WTC11 (cell line): ENCODE measurements around the gene TMEM234.

Source experiments
- CBFB ChIP-seq: sonication (generic); formaldehyde crosslinking; IDR thresholded peaks from 2 replicates; pipeline ENCODE4 v1.8.1; 2022; ENCODE audit warnings: mild to moderate bottlenecking, low read depth, missing genetic modification reagents
- NFYB ChIP-seq: sonication (generic); formaldehyde crosslinking; conservative IDR thresholded peaks from 2 replicates; pipeline ENCODE4 v1.8.0; 2022; ENCODE audit warnings: low read depth, missing genetic modification reagents
- ZNF671 ChIP-seq: fragments of 250-450 bp; sonication (Bioruptor Pico); IDR thresholded peaks from 2 replicates; pipeline ENCODE4 v1.8.0; 2021; ENCODE audit warnings: mild to moderate bottlenecking
- TF ChIP-seq, protein P1 (sequence below): fragments of 200-600 bp; IDR thresholded peaks from 2 replicates; pipeline ENCODE4 v1.8.0; 2022; ENCODE audit warnings: antibody characterized with exemption
- TF ChIP-seq, protein P2 (sequence below): fragments of 250-450 bp; sonication (Bioruptor Pico); conservative IDR thresholded peaks from 2 replicates; pipeline ENCODE4 v1.9.0; 2021; ENCODE audit warnings: mild to moderate bottlenecking
- TF ChIP-seq, protein P3 (sequence below): fragments of 250-450 bp; sonication (Bioruptor Pico); IDR thresholded peaks from 2 replicates; pipeline ENCODE4 v1.9.0; 2021; ENCODE audit warnings: mild to moderate bottlenecking
- TF ChIP-seq, protein P4 (sequence below): sonication (generic); formaldehyde crosslinking; IDR thresholded peaks from 2 replicates; pipeline ENCODE4 v1.8.1; 2023; ENCODE audit warnings: mild to moderate bottlenecking, missing genetic modification reagents
- TF ChIP-seq, protein P5 (sequence below): sonication (generic); formaldehyde crosslinking; IDR thresholded peaks from 2 replicates; pipeline ENCODE4 v1.8.1; 2022; ENCODE audit warnings: low read depth, missing genetic modification reagents, borderline replicate concordance
- TF ChIP-seq, protein P6 (sequence below): sonication (generic); formaldehyde crosslinking; IDR thresholded peaks from 2 replicates; pipeline ENCODE4 v1.8.1; 2023; ENCODE audit warnings: mild to moderate bottlenecking, missing genetic modification reagents, moderate library complexity
- TF ChIP-seq, protein P7 (sequence below): sonication (generic); formaldehyde crosslinking; IDR thresholded peaks from 2 replicates; pipeline ENCODE4 v1.8.1; 2023; ENCODE audit warnings: mild to moderate bottlenecking, moderate library complexity, missing genetic modification reagents
- TF ChIP-seq, protein P8 (sequence below): fragments of 250-450 bp; sonication (Bioruptor Pico); IDR thresholded peaks from 2 replicates; pipeline ENCODE4 v1.8.0; 2021; ENCODE audit warnings: mild to moderate bottlenecking
- TF ChIP-seq, protein P9 (sequence below): sonication (generic); formaldehyde crosslinking; IDR thresholded peaks from 2 replicates; pipeline ENCODE4 v1.8.0; 2023; ENCODE audit warnings: mild to moderate bottlenecking, missing genetic modification reagents

DNA sequence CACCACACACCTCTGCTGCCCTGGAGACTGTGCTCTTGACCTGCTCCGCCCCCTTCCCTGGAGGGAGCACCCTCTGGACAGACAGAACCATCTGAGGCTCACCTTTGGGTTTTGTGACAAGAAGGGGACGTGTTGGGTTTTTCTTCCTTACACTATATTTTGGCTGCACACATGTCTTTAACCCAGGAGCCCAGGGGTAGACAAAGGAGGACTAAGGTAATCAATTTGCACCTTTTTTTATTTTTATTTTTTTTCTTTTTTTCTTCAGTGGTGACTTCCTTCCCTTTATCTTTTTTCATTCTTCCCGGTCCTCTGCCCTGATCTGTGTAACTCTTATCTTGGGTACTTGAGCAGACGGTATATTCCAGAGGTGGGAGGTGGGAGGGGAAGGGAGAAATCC is 51.2 kb downstream of the TMEM234 start:
- TF ChIP-seq, protein P1, sequence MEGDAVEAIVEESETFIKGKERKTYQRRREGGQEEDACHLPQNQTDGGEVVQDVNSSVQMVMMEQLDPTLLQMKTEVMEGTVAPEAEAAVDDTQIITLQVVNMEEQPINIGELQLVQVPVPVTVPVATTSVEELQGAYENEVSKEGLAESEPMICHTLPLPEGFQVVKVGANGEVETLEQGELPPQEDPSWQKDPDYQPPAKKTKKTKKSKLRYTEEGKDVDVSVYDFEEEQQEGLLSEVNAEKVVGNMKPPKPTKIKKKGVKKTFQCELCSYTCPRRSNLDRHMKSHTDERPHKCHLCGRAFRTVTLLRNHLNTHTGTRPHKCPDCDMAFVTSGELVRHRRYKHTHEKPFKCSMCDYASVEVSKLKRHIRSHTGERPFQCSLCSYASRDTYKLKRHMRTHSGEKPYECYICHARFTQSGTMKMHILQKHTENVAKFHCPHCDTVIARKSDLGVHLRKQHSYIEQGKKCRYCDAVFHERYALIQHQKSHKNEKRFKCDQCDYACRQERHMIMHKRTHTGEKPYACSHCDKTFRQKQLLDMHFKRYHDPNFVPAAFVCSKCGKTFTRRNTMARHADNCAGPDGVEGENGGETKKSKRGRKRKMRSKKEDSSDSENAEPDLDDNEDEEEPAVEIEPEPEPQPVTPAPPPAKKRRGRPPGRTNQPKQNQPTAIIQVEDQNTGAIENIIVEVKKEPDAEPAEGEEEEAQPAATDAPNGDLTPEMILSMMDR: no peak
- TF ChIP-seq, protein P2, sequence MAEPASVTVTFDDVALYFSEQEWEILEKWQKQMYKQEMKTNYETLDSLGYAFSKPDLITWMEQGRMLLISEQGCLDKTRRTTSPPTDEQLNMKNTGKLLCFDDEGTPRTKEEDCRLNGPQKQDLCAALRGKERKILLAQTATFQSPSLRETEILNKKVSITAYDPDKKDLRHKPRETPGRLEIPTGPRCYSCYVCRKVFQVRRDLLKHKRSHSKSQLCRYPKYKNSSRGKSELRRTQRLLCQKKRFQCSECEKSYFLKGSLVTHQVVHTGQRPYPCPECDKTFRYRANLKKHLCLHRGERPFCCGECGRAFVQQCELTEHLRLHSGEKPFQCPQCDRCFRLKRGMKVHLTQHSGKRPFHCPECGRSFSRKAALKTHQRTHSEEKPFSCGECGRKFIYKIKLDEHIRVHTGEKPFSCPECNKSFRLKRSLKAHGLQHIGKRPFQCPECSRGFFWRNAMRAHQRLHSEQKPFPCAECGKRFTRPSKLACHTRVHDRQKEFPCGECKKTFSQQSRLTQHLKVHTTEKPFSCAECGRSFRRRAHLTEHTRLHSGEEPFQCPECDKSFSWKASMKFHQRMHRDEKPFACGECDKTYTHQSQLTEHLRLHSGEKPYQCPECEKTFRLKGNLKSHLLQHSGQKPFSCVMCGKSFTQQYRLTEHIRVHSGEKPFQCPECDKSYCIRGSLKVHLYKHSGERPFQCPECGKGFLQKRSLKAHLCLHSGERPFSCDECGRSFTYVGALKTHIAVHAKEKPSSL: no peak
- TF ChIP-seq, protein P3, sequence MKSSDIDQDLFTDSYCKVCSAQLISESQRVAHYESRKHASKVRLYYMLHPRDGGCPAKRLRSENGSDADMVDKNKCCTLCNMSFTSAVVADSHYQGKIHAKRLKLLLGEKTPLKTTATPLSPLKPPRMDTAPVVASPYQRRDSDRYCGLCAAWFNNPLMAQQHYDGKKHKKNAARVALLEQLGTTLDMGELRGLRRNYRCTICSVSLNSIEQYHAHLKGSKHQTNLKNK: no peak
- TF ChIP-seq, protein P4, sequence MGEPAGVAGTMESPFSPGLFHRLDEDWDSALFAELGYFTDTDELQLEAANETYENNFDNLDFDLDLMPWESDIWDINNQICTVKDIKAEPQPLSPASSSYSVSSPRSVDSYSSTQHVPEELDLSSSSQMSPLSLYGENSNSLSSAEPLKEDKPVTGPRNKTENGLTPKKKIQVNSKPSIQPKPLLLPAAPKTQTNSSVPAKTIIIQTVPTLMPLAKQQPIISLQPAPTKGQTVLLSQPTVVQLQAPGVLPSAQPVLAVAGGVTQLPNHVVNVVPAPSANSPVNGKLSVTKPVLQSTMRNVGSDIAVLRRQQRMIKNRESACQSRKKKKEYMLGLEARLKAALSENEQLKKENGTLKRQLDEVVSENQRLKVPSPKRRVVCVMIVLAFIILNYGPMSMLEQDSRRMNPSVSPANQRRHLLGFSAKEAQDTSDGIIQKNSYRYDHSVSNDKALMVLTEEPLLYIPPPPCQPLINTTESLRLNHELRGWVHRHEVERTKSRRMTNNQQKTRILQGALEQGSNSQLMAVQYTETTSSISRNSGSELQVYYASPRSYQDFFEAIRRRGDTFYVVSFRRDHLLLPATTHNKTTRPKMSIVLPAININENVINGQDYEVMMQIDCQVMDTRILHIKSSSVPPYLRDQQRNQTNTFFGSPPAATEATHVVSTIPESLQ (CRISPR knock-in tag): no peak
- TF ChIP-seq, protein P5, sequence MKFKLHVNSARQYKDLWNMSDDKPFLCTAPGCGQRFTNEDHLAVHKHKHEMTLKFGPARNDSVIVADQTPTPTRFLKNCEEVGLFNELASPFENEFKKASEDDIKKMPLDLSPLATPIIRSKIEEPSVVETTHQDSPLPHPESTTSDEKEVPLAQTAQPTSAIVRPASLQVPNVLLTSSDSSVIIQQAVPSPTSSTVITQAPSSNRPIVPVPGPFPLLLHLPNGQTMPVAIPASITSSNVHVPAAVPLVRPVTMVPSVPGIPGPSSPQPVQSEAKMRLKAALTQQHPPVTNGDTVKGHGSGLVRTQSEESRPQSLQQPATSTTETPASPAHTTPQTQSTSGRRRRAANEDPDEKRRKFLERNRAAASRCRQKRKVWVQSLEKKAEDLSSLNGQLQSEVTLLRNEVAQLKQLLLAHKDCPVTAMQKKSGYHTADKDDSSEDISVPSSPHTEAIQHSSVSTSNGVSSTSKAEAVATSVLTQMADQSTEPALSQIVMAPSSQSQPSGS: no peak
- TF ChIP-seq, protein P6, sequence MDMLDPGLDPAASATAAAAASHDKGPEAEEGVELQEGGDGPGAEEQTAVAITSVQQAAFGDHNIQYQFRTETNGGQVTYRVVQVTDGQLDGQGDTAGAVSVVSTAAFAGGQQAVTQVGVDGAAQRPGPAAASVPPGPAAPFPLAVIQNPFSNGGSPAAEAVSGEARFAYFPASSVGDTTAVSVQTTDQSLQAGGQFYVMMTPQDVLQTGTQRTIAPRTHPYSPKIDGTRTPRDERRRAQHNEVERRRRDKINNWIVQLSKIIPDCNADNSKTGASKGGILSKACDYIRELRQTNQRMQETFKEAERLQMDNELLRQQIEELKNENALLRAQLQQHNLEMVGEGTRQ (CRISPR knock-in tag): no peak
- TF ChIP-seq, protein P7, sequence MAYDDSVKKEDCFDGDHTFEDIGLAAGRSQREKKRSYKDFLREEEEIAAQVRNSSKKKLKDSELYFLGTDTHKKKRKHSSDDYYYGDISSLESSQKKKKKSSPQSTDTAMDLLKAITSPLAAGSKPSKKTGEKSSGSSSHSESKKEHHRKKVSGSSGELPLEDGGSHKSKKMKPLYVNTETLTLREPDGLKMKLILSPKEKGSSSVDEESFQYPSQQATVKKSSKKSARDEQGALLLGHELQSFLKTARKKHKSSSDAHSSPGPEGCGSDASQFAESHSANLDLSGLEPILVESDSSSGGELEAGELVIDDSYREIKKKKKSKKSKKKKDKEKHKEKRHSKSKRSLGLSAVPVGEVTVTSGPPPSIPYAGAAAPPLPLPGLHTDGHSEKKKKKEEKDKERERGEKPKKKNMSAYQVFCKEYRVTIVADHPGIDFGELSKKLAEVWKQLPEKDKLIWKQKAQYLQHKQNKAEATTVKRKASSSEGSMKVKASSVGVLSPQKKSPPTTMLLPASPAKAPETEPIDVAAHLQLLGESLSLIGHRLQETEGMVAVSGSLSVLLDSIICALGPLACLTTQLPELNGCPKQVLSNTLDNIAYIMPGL (CRISPR knock-in tag): no peak
- no peak for TF ChIP-seq NFYB (CRISPR knock-in tag)
- TF ChIP-seq, protein P8, sequence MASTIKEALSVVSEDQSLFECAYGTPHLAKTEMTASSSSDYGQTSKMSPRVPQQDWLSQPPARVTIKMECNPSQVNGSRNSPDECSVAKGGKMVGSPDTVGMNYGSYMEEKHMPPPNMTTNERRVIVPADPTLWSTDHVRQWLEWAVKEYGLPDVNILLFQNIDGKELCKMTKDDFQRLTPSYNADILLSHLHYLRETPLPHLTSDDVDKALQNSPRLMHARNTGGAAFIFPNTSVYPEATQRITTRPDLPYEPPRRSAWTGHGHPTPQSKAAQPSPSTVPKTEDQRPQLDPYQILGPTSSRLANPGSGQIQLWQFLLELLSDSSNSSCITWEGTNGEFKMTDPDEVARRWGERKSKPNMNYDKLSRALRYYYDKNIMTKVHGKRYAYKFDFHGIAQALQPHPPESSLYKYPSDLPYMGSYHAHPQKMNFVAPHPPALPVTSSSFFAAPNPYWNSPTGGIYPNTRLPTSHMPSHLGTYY (CRISPR knock-in tag): no peak
- no peak for TF ChIP-seq CBFB (CRISPR knock-in tag)
- no peak for TF ChIP-seq ZNF671
- TF ChIP-seq, protein P9, sequence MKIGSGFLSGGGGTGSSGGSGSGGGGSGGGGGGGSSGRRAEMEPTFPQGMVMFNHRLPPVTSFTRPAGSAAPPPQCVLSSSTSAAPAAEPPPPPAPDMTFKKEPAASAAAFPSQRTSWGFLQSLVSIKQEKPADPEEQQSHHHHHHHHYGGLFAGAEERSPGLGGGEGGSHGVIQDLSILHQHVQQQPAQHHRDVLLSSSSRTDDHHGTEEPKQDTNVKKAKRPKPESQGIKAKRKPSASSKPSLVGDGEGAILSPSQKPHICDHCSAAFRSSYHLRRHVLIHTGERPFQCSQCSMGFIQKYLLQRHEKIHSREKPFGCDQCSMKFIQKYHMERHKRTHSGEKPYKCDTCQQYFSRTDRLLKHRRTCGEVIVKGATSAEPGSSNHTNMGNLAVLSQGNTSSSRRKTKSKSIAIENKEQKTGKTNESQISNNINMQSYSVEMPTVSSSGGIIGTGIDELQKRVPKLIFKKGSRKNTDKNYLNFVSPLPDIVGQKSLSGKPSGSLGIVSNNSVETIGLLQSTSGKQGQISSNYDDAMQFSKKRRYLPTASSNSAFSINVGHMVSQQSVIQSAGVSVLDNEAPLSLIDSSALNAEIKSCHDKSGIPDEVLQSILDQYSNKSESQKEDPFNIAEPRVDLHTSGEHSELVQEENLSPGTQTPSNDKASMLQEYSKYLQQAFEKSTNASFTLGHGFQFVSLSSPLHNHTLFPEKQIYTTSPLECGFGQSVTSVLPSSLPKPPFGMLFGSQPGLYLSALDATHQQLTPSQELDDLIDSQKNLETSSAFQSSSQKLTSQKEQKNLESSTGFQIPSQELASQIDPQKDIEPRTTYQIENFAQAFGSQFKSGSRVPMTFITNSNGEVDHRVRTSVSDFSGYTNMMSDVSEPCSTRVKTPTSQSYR (CRISPR knock-in tag): no peak
